Gastrocnemius medialis (tissue), 4 donors: ENCODE measurements around the gene CA10. TPM values are rescaled to one million over a fixed set of nuclear protein-coding genes. Genes with fewer than 3 reads are reported as not detected.
A peak's percentile ranks its signal among the peaks of the same experiment; 100 is the strongest.

Source experiments
- ATAC-seq, 2 donors: fragments of 150-250 bp; one replicate each; pipeline ENCODE4 v1.9.1; 2016
- DNase-seq, 2 donors: peaks; one replicate each; pipeline ENCODE4 v3.0.0-alpha.2; 2019
- H3K27ac ChIP-seq, 4 donors: fragments of 200-600 bp; sonication (generic); 1 replicate in 1 of 4; 2 replicates in 3 of 4; pipeline ENCODE4 v1.5.1; 2016 to 2018; ENCODE audit warnings: mild to moderate bottlenecking in 2 of 4, moderate library complexity in 1 of 4
- H3K27me3 ChIP-seq, 3 donors: fragments of 200-600 bp; sonication (generic) in 2 of 3; 1 replicate in 1 of 3; 2 replicates in 2 of 3; pipeline versions ENCODE4 v1.5.1 to v1.6.0; 2016 to 2019; ENCODE audit warnings: mild to moderate bottlenecking in 1 of 3, moderate library complexity in 1 of 3
- H3K36me3 ChIP-seq, 2 donors: fragments of 200-600 bp; sonication (generic) in 1 of 2; one replicate each; pipeline ENCODE4 v1.5.1; 2017 to 2018
- H3K4me1 ChIP-seq, 2 donors: fragments of 200-600 bp; sonication (generic) in 1 of 2; one replicate each; pipeline ENCODE4 v1.5.1; 2016 to 2017; ENCODE audit warnings: mild to moderate bottlenecking in 2 of 2
- H3K4me3 ChIP-seq, 4 donors: fragments of 200-600 bp; sonication (generic) in 3 of 4; 1 replicate in 1 of 4; 2 replicates in 3 of 4; pipeline ENCODE4 v1.5.1; 2016 to 2019; ENCODE audit warnings: mild to moderate bottlenecking in 2 of 4
- H3K9me3 ChIP-seq, 3 donors: fragments of 200-600 bp; sonication (generic) in 2 of 3; 1 replicate in 1 of 3; 2 replicates in 2 of 3; pipeline ENCODE4 v1.5.1; 2016 to 2019
- CTCF ChIP-seq, 5 experiments: fragments of 450-650 bp in 3 of 5; fragments of 200-600 bp in 2 of 5; sonication (generic) in 2 of 5; IDR thresholded peaks in 4 of 5; conservative IDR thresholded peaks in 1 of 5; 1 replicate in 4 of 5; 2 replicates in 1 of 5; pipeline ENCODE4 v1.5.1; 2016 to 2019; ENCODE audit warnings: antibody characterized with exemption in 5 of 5, mild to moderate bottlenecking in 3 of 5, moderate library complexity in 3 of 5
- POLR2A ChIP-seq, 2 donors: fragments of 450-650 bp; IDR thresholded peaks; one replicate each; pipeline ENCODE4 v1.6.1; 2017; ENCODE audit warnings: antibody characterized with exemption in 2 of 2, mild to moderate bottlenecking in 2 of 2, moderate library complexity in 2 of 2
- in situ Hi-C, 4 donors: fragments of 200-750 bp; cut with MboI; loops; one replicate each; pipeline versions ENCODE4 v1.15.0 to v1.8.0; 2017; ENCODE audit warnings: low sequenced_read_pairs in 4 of 4
- intact Hi-C: fragments of 100-400 bp; cut with DNase I; formaldehyde crosslinking; loops from one replicate; pipeline ENCODE4 v1.15.1; 2023; ENCODE audit warnings: low total_unique reads
- total RNA-seq, 4 donors: library from RNA; depleted of rRNA; stranded (reverse); fragments of >200 nt; gene quantifications; one replicate each; pipeline versions ENCODE4 v1.1.0 to v1.2.3, GENCODE V29; 2016

CA10 gene
- total RNA-seq, 4 donors from 2014 or later: not detected

DNA sequence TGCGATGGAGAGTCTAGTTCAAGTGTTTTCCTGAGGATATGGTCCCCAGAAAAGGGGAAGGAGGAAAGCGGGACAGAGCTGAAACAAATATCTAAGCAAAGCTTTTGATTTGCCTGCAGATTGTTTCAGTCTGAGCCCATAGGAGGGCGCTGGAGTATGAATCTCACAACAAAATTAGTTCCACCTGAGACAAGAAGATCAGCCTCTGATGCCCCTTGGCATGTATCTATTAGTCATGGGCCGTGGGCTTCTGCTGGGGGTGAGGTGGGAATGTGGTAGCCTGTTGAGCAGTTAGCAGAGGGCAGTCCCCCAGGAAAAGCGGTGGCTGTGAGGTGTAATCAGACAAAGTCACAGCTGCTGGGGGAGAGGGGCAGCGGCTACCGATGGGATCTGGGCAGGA, 446.9 kb downstream of the CA10 start:
- no peak for DNase-seq
- Histone ChIP-seq H3K27me3 (no peaks in the 10 kb centered on the region), H3K4me3 (no peak overlapping the region), H3K36me3 (no peaks in the 10 kb centered on the region), H3K27ac (no peak overlapping the region), H3K4me1 (no peaks in the 10 kb centered on the region), H3K9me3 (no peaks in the 10 kb centered on the region)
- in situ Hi-C loops: no loop called here
- no peak for ATAC-seq
- no peak for TF ChIP-seq POLR2A (IDR thresholded peaks at IDR 0.05)
- TF ChIP-seq CTCF (IDR thresholded peaks at IDR 0.05 in 4 of 5, conservative IDR thresholded peaks at IDR 0.05 in 1 of 5): no peak
- intact Hi-C loops: no loop called here

DNA sequence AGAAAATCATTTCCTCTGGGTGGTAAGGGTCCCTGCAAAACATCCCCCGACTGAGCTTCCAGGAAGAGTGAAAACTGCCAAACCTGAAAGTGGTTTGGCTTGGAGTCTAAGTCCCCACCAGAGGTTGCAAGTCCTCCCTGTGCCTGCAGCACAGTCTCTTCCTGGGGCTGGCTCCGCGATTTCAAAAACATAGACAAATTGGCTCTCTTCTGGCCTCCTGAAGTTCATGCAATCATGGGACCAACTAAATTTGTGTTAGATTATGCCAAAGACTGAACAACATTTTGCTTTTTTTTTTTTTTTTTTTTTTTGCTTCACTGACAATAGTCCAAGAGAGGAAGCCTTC, 447.9 kb downstream of the CA10 start:
- peak overlapping the region in 1 of 4 donors; percentile 57 for H3K27ac ChIP-seq
- H3K9me3 ChIP-seq: no peaks in the 10 kb centered on the region
- DNase-seq: no peak
- intact Hi-C loops (no loop called here), in situ Hi-C loops (no loop called here)
- H3K4me3 ChIP-seq: no peak overlapping the region
- H3K27me3 ChIP-seq: no peaks in the 10 kb centered on the region
- no peaks in the 10 kb centered on the region for H3K4me1 ChIP-seq
- no peak for TF ChIP-seq CTCF (IDR thresholded peaks at IDR 0.05 in 4 of 5, conservative IDR thresholded peaks at IDR 0.05 in 1 of 5)
- no peak for TF ChIP-seq POLR2A (IDR thresholded peaks at IDR 0.05)
- H3K36me3 ChIP-seq: no peaks in the 10 kb centered on the region
- peak in 1 of 2 donors; percentile 54 for ATAC-seq

DNA sequence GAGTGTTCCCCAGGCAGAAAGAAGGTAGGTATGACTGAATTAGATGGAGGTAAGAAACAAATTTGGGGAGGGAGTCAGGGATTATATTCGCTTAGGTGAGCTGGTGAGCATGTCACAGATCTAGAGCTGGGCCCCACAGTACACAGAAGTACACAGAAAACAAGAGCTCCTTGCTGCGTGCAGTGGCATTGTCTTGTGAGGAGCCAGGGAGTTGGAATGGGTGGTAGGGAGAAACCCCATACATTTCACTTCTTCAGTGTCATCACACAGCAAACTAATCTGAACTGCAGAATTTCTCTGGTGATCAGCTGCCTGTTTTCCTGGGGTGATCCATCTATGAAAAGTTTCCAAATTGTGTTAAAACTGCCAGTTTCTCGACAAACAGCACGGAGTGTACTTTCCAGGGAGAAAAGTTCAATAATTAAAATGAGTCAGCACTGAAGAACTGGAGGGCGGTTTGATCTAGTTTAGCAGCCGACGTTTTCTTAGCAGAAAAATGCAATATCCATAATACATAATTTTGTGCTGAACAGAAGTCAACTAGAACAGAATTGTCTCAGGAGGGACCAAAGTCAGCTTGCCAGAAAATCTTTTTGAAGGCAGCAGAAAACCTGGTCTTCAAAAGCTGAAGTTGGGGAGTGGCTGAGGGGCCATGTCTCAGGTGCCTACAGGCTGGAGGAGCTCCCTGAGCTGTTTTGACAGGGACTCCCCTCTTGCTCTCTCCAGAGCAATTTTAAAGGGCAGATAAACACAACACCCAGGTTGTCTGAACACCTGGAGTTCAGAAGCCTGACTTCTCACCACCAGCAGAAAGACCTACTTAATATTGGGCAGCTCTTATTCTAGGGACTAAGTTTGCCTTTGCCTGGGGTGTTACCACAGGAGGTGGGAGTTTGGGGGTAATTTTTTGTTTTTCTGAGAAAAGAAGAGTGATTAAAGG, 448.6 kb downstream of the CA10 start:
- DNase-seq (no peak), ATAC-seq (peak in 1 of 2 donors; percentile 76)
- Histone ChIP-seq H3K9me3 (no peaks in the 10 kb centered on the region), H3K36me3 (no peaks in the 10 kb centered on the region), H3K4me1 (no peaks in the 10 kb centered on the region), H3K27ac (peak overlapping the region in 1 of 4 donors; percentile 57), H3K4me3 (no peak overlapping the region), H3K27me3 (no peaks in the 10 kb centered on the region)
- in situ Hi-C loops (no loop called here), intact Hi-C loops (no loop called here)
- TF ChIP-seq CTCF (IDR thresholded peaks at IDR 0.05 in 4 of 5, conservative IDR thresholded peaks at IDR 0.05 in 1 of 5): no peak
- TF ChIP-seq POLR2A (IDR thresholded peaks at IDR 0.05): no peak

GRCh38 chr17:51707216-51707615, 451.3 kb downstream of the CA10 start:
- DNase-seq: no peak
- Histone ChIP-seq H3K9me3 (no peaks in the 10 kb centered on the region), H3K27ac (no peak overlapping the region), H3K27me3 (no peaks in the 10 kb centered on the region), H3K4me3 (no peak overlapping the region), H3K4me1 (peaks cover 0 to 6% of the 10 kb centered on the region in 2 donors), H3K36me3 (no peaks in the 10 kb centered on the region)
- intact Hi-C loops (no loop called here), in situ Hi-C loops (no loop called here)
- no peak for TF ChIP-seq POLR2A (IDR thresholded peaks at IDR 0.05)
- TF ChIP-seq CTCF (IDR thresholded peaks at IDR 0.05 in 4 of 5, conservative IDR thresholded peaks at IDR 0.05 in 1 of 5): no peak
- ATAC-seq: no peak
